ENCODE measurements around the gene MPP7. TPM values are rescaled to one million over a fixed set of nuclear protein-coding genes. Genes with fewer than 3 reads are reported as not detected.

The MPP7 gene

Small RNAs within 50 kb of the gene (microRNA-seq; reads per million reads assigned to microRNA genes)
- gene MIR8086, result not detected

Data from HL-60 (cell line).